Hippocampal formation (tissue), 2 donors: ENCODE measurements around the gene PHKB.

Experiments used
- DNase-seq, 2 donors: peaks; one replicate each; lab custom pipeline; 2025; lab: John Stamatoyannopoulos, UW

Gene PHKB

GRCh38 chr16:47729701-47730100 lies 268.6 kb downstream of the PHKB start:
- no peak for DNase-seq

GRCh38 chr16:47731252-47731651 lies 270.1 kb downstream of the PHKB start:
- DNase-seq, result no peak

DNA sequence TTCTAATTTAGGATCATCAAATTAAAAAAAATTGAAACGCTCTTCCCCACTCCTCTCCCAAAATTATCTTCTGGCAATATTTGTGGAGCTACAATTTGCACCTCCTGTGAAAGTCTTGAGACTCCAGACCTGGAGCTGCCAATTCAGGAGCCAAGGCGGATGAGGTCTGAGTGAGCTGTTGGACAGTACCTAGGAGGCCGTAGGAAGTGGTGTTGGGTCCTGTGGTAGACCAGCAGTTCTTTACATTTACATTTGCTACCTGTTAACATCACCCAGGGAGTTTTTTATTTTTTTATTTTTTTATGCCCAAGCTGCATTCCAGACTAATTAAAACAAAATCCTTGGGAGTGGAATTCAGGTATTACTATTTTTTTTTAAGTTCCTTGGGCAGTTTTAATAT lies 271.0 kb downstream of the PHKB start:
- DNase-seq, result no peak

DNA sequence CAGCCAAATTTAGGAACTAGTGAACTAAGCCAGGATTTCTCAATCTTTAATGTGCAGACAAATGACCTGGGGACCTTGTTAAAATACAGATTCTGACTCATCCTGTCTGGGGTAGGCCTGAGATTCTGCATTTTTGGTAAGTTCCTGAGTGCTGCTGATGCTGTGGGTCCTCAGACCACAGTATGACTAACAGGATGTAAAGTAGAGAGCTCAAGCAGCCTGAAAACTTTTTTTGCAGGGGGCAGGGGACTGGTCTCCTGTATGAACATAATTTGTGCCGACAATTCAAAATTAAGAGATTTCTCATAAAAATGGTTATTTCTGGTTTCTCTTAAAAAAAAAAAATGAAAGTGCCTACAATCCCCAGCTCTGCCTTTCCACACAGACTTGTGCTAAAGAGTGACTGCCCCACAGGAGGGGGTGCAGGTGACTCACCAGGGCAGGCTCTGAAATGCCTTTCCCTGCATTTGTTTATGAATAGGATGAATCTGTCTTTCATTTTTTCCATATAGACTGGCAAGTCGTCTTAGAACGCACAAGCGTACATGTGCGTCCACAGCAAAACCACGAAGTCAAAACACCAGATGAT lies 271.5 kb downstream of the PHKB start:
- no peak for DNase-seq

- DNase-seq, result no peak
These were observed 273.1 kb downstream of the PHKB start for GRCh38 chr16:47734081-47734857.

DNA sequence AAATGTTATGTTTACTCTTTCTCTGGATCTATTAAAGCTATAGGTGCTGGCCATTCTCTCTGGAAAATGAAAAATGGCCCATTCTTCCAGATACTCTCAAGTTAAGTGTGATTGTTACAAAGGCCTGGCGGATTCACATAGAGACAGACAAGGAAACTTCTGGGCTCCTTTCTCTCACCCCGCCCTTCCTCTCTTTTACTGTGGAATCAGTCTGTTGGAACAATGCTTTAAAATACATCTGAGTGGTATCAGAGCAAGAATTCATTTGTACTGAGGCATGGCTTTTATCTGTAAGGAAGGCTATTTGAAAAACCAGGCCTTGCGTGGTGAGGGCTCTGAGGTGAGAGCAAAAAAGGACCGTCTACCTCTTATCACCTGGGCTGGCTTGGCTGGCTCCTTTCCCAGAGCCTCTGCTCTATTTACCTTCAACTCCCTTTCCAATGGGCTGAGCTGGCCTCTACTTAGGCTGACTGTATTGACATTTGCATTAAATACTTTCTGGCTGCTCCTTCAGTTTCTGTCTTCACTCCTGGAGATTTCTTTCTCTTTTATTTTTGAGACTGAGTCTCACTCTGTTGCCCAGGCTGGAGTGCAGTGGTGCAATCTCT lies 274.0 kb downstream of the PHKB start:
- DNase-seq, result no peak

- no peak for DNase-seq
These were observed 289.2 kb downstream of the PHKB start for GRCh38 chr16:47750371-47750770.
